ENCODE measurements around the gene CORO7. TPM values are rescaled to one million over a fixed set of nuclear protein-coding genes. Genes with fewer than 3 reads are reported as not detected.

Gene CORO7
- total and polyA plus RNA-seq, 9 of the 15 experiments (the other 6 are each of a cell fraction or from before 2014, with no cell fraction given) = 0.45 to 77.2 (median 18.7) TPM

GRCh38 chr16:4461250-4462085 is 45.1 kb upstream of the CORO7 start (continued):
- TF ChIP-seq REST (IDR thresholded peaks at IDR 0.05; ENCODE audit: borderline replicate concordance) (no peak), REST (CRISPR knock-in tag; IDR thresholded peaks at IDR 0.05; ENCODE audit: low read depth) (no peak), RBBP5 (IDR thresholded peaks at IDR 0.05; ENCODE audit: borderline replicate concordance, insufficient read depth, low read length, poor library complexity, severe bottlenecking) (no peak), ZNF445 (CRISPR knock-in tag; IDR thresholded peaks at IDR 0.05; ENCODE audit: low read depth) (no peak), ZKSCAN1 (IDR thresholded peaks at IDR 0.05; ENCODE audit: low read depth, low read length) (no peak), PCBP2 (IDR thresholded peaks at IDR 0.05; ENCODE audit: low read depth, low read length, poor library complexity, severe bottlenecking) (no peak), ZNF707 (CRISPR knock-in tag; conservative IDR thresholded peaks at IDR 0.05) (no peak), POLR2G (IDR thresholded peaks at IDR 0.05; ENCODE audit: low read depth, low read length) (peak; percentile 66), SMARCA5 (IDR thresholded peaks at IDR 0.05) (no peak), HINFP (tag; conservative IDR thresholded peaks at IDR 0.05; ENCODE audit: low read depth) (no peak), ZNF75A (CRISPR knock-in tag; IDR thresholded peaks at IDR 0.05) (no peak), TRIM25 (IDR thresholded peaks at IDR 0.05; ENCODE audit: borderline replicate concordance) (no peak), NR1H2 (CRISPR knock-in tag; IDR thresholded peaks at IDR 0.05) (no peak)

All from K562 (cell line).